GM21786 (cell line): ENCODE measurements around the gene CCDC50.

Experiments
- ATAC-seq: cut with Tn5 transposase; IDR thresholded peaks from one replicate; pipeline ENCODE4 v1.9.1; 2021; ENCODE audit not compliant: unreplicated experiment

The CCDC50 gene, protein sequence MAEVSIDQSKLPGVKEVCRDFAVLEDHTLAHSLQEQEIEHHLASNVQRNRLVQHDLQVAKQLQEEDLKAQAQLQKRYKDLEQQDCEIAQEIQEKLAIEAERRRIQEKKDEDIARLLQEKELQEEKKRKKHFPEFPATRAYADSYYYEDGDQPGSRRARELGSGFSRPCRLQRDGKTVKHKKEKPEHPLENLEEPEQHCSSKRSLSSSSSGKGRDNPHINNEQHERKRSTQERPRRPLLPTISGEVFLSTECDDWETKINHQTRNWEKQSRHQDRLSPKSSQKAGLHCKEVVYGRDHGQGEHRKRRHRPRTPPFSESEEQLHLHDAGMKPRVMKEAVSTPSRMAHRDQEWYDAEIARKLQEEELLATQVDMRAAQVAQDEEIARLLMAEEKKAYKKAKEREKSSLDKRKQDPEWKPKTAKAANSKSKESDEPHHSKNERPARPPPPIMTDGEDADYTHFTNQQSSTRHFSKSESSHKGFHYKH

DNA sequence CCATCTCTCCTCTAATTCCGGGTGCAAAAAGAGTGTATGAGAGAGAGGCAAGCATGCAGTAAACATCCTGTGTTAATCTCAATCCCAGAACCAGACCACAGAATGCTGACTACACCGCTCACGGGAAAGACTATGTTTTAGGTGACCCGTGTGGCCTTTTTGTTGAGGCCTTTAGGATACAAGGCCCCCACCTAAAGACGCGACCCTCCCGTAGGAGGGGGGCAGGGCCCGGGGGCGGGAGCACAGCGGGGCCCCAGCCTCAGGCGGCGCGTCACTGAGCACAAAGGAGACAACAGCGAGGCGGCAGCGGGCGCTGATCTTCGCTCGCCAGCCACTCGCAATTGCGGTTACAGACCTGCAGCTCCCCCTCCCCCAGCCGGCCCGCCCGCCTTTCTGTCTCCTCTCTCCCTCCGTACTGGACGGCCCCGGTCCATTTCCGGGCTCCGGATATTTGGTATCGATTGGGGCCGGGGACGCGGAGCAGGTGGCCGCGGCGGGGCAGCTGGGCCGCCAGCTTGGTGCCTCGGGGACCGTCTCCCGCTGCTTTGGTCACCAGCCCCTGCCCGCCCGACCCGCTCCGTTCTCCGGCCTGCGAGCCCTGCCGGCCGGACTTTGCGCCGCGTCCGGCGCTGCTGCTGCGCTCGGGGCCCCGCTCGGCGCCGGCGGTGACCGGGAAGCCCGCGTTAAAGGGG, at the start of gene CCDC50:
Gene CCDC50 (plus strand): TSS at position 433 of the 692 bp plus-strand sequence. CDS start 281 bp downstream, outside the sequence.
- ATAC-seq = peak; percentile 73

DNA sequence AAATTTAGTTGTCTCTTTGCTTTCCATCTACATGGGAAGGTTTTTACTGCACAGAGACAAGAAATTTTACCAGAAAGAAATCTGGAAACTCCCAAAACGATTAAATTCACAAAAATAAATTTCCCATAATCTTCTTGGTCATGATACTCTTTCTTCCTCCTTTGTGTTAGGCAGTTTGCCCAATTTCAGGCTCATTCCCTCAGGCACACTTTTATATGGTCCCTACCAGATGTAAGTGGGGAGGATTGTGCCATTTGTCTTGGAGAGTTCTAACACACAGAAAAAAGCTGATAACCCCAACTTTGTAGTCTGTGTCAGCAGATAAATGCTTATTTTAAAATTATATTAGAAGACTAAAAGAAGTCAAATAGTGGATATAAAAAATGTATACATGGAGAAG, 49.1 kb upstream of the CCDC50 start:
- no peak for ATAC-seq

DNA sequence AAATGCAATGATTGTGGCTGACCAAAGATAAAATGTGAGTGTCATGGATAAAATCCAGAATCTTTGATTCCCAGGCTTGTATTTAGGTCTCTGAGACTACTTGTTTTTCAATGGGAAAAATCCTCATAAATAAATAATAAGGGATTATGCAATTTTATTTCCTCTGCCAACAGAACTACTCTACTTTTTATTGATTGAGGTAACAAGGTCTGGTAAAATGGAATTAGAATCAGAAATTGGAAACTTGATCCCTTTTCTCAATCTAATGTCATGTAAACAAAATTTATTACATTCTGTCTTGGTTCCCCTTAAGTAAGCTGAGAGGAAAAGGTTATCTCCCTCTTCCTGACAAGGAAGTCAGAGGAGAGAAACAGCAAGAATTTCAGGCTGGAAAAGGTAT, 48.3 kb upstream of the CCDC50 start:
- ATAC-seq = no peak

DNA sequence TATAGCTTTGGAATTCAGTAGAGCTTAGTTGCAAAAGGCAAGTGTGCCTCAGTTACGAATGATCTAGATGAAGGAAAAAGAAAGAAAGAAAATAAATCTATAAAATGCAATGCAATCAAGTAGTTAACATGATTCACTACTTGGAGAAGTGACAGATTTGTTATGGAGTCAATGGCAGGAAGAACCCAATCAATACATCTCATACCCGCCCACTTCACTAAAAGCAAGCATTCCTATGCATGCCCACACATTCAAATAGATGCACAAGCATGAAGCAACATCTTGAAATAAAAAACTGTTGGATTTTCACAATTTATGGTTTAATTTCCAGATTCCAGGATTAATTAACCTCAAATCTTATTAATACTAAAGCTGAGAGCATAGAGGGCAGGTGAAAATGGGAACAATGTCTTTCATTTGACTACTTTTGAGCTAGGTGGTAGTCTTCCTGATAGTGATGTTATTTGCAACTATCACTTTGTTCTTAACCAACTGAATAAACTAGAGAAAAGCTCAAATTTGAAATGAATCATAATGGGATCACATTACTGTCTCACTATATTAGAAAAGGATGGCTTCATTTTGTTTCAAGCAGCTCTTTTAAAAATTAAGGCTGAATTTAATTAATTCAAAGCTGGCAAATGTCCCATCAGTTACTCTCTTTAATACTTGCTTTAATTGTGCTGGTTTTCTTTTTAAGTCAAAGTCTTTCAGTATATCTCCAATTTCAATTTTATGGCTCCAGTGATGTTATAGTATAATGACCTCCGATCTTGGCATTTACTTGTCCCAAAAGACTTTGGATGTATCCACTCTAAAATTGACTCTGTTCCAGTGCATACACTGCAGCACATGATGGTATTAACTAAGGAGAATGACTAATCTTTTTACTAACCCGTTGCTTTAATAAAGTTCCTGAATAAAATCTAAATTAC, 46.7 kb upstream of the CCDC50 start:
- no peak for ATAC-seq

DNA sequence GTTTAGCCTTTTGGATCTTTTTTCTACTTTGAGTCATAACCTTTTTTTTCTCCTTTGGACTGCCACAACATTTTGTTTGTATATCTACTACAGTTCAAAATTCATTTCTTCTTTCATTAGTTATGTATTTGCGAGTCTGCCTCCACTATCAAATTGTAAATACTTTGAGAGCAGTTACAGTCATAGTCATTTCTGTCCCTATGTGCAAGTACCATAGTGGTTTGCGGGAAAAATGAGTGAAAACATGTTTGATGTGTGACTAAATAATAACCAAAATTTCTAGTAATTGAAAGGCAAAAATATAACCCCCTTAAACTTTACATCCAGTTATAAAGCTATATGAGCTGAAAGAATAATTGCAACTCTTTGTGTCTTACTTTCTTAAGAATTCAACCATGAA, 45.8 kb upstream of the CCDC50 start:
- ATAC-seq = no peak

DNA sequence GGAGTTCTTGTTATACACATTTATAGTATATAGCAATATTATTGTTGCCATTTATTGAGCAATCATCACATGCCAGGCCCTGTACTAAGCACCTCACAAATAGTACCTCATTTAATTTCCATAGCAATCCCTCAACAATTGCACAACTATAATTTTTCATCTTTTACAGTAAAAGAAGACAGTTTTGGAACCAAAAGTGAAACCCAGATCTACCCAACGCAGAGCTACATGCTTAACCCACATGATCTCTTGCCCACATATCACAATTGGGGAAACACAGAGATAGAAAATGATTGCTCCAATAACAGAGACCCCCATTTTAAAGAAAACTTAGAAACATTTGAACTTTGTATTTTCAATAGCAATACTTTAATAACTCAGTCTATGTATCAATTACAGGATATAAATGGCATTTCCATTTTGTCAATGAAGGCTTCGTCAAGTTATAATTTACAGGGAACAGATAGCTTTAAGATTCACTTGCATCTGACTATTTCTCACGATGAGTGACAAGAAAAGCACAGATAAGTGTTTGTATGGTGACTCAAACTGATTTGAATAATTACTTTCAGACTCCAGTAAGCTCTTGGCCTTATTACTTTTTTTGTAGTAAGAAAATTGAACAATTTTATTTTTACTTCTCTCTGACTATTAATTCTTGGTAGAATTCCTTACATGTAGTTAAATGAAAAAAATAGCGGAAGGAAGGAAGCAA, 38.7 kb upstream of the CCDC50 start:
- ATAC-seq = peak; percentile 81

DNA sequence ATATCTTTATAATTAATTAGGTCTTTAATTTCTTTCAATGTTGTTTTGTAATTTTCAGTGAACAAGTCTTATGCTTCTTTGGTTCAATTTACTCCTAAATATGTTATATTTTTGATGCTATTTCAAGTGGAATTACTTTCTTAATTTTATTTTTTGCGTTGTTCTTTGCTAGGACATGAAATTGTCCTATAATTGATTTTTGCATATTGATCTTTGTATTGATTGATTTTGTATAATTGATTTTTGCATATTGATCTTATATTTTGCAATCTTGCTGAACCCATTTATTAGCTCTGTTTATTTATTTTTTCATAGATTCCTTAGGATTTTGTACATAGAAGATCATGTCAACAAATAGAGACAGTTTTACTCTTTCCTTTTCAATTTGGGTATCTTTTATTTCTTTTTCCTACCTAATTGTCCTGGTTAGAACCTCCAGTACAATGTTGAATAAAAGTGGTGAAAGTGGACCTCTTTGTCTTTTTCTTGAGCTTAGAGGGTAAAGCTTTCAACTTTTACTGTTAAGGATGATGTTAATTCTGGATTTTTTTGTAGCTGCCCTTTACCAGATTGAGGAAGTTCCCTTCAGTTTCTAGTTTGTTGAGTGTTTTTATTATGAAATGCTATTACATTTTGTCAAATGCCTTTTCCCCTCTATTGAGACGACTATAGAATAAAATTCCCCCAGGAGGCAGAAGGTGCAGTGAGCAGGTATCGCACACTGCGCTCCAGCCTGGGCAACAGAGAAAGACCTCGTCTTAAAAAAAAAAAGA, 36.8 kb upstream of the CCDC50 start:
- no peak for ATAC-seq

DNA sequence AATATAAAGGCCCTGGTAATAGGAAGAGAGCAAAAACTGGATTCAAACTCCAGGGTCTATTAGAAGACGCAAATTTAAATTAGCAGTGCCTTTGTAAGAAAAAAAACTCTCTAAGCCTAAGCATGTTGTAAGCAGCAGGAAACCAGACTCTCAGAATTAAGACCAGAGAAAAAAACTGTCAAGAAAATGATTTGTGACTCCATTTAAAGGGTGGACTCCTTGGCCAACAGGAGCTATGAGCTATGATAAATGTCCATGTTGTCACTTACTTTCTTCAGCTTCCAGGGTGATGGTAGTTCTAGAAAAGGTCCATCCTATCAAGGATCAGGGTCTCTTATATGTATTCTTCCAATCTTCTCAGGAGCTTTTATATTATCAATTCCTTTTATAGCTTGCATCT, 34.9 kb upstream of the CCDC50 start:
- ATAC-seq = no peak

DNA sequence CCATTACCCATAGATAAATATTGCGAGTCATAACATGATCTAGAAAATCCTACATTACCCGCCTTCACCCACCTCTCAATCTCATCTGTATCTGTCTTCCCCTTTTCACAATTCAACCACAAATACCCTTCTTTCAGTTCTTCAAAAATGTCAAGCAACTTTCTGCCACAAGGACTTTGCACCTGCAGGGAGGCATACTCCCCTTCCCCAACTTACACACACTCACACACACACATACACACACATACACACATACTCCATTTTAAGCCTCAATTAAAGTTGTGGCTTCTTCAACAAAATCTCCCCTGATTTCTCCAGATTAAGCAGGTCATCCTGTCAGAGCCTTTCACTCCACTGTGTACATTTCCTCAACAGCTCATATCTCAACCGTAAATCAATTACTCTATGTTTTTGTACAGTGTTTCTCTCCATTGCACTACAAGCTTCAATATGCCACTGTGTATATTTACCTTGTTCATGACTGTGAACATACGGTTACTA, 33.1 kb upstream of the CCDC50 start:
- peak; percentile 85 for ATAC-seq

DNA sequence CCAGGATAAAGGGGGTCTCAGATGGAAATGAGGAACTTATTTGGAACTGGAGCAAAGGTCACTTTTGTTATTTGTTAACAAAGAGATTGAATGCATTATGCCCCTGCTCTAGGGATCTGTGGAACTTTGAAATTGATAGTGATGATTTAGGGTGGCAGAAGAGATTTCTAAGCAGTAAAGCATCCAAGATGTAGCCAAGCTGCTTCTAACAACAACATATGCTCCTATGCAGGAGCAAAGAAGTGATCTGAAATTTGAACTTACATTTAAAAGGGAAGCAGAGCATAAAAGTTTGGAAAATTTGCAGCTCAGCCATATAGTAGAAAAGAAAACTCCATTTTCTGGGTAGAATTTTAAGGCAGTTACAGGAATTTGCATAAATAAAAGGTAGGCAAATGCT, 30.3 kb upstream of the CCDC50 start:
- ATAC-seq = no peak

DNA sequence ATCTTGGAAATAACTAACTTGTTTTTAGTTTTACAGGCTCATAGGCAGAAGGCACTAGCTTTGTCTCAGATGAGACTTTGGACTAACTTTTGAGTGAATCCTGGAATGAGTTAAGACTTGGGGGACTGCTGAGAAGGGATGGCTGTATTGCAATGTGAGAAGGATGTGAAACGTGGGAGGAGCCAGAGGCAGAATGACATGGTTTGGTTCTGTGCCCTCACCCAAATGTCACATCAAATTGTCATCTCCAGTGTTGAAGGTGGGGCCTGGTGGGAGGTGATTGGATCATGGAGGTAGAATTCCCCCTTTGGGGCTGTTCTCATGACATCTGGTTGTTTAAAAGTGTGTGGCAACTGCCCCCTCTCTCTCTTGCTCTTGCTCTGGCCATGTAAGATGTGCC, 28.8 kb upstream of the CCDC50 start:
- peak; percentile 29 for ATAC-seq

DNA sequence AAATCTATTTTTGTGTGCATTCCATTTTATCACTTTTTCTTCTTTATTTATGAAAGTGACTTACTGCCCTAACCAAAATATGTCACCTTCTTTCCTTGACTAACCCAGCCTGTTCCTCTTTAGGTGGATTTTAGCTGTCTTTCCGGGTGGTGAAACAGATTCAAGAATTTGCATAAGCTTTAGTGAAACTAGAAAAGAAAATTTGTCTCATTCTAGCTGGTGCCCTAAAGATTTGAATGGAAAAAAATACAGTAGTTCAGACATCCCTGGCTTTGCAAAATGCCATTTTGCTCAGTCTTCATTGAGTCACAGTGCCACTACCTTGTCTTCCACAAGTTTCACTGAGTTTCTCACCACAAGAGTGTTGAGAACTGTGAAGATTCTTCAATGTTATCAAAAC, 28.2 kb upstream of the CCDC50 start:
- ATAC-seq = peak; percentile 65

DNA sequence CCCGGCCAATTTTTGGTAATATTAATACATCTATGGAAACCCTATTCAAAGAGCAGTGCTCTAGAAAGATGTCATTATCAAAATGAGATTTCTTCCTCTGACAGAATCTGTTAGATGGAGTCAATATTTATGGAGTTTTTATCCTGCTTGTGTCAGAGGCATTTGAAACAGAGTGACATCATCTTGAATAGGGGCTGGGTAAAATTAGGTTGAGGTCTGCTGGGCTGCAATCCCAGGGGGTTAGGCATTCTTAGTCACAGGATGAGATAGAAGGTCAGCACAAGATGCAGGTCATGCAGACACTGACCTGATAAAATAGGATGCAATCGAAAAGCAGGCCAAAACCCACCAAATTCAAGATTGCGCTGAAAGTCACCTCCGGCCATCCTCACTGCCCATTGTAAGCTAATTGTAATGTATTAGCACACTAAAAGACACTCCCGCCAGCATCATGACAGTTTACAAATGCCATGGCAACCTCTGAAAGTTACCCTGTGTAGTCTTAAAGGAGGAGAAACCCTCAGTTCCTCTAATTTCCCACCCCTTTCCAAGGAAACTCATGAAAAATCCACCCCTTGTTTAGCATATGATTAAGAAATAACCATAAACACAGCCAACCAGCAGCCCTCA, 27.3 kb upstream of the CCDC50 start:
- no peak for ATAC-seq

DNA sequence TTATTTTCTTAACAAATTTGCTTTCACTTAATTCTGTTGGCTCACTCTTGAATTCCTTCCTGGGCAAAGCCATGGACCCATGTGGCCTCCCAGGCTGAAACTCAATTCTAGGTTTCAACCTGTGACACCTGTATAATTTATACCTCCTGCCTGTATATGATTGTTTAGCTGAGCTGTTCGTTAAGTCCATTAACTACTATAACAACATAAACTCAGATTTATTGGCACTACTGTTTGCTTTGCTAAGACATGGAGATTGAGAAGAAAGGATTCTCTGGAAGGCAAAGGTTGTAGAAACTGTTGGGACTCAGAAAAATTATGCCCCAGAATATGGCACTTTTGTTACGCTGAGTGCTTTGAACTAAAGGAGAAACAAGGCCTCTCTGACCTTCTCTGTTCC, 26.7 kb upstream of the CCDC50 start:
- ATAC-seq = no peak

DNA sequence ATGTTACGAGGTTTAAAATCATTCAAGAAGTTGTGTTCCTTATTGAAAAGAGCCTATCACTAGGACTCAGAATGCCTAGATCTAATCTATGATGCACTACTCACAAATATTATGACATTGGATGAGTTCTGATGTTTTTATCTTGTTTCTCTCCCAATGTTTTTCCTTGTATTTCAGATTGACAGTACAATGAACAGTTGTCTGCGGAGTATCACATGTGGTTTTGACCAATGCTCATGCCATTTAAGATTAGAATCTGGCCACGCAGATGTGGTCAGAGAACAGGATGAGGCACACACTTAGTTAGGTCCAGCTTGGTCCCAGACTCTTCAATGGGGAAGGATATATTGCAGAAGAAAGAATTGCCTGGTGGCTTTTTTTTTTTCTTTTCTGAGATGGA, 25.6 kb upstream of the CCDC50 start:
- no peak for ATAC-seq

DNA sequence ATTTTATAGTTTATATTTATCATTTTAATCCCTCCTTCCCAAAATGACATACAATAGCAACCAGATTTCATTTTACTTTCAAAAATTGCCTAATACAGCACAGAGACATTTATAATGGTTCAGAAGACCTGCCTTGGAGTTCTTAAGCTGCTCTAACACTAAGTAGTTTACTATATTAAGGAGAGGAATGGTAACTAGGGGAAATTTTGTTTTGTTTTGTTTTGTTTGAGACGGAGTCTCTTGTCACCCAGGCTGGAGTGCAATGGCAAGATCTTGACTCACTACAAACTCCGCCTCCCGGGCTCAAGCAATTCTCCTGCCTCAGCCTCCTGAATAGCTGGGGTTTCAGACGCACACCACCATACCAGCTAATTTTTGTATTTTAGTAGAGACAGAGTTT, 22.8 kb upstream of the CCDC50 start:
- ATAC-seq = no peak

DNA sequence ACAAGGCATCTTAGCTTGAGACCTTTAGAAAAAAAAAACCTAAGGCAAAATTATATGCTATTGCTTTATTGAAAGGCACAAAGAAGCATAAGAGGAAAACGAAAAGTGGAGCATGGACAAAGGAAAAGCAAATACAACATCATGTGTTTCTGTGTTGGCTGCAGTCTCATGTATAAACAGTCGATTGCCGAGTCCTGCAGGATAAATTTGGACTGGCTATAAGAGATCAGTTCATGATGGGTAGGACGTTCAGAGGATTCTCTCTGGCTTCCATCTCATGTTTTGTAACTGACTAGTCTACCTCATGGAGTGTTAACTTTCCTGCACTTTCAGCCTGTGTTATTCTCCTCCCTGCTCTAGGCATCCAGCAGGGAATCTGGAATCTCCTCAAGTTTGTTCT, 21.9 kb upstream of the CCDC50 start:
- no peak for ATAC-seq

DNA sequence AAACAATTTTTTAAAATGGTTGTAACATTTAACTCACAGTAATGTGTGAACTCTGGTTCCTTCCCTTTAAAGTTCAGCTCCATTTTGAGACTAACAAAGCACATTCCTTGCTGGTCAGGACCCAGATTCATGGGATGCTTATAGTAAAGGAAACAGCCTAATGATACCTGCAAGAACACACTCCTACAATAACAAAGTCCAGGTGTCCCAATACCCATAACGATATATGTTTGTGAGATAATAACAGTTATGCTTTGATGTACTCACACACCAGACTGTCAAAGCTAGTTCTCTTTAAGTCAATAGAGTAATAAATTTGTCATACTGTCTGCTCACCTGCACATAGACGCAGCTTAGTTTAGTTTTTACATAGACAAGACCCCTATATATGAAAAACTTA, 15.9 kb upstream of the CCDC50 start:
- ATAC-seq = no peak

DNA sequence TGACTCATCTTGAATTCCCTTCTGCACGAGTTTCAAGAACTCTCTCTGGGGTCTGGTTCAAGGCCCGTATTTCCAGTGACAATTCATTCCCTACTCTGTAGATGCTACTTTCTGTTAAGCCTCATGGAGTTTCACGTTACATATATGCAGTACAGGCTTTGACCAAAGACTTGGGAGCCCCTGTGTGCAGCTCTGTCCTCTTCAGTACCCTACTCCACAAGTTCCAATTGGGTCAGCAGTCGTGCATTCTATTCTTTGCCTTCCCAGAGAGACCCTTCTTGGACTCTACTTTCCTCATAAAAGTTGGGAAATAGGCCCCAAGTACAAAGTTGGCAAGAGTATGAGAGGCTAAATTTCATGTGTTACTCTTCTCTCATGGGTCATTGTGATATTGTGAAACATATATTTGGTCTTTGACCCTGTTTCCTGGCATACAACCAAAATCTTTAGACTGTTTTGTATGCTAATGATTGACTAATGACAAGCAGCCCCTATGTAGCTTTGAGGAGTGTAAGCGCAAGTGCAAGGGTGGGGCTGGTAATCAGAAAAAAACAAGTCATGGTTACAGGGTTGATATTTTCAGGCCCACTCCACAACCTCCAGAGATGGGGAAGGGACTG, 15.0 kb upstream of the CCDC50 start:
- no peak for ATAC-seq
